Smooth muscle cell (in vitro differentiated cells): ENCODE results near the gene IL22RA2. TPM values are rescaled to one million over a fixed set of nuclear protein-coding genes. Genes with fewer than 3 reads are reported as not detected.

Experiments used
- DNase-seq: peaks from one replicate; lab custom pipeline; 2025; ENCODE audit not compliant: unreplicated experiment; lab: John Stamatoyannopoulos, UW
- H2AFZ ChIP-seq: fragments of 200-600 bp; sonication (generic); 2 replicates; pipeline ENCODE4 v1.6.0; 2016; ENCODE audit warnings: antibody characterized with exemption, low read depth, mild to moderate bottlenecking
- H3F3A ChIP-seq: fragments of 200-600 bp; sonication (generic); 2 replicates; pipeline ENCODE4 v1.6.0; 2017; ENCODE audit warnings: antibody characterized with exemption, low read depth
- H3K27ac ChIP-seq: fragments of 200-600 bp; sonication (generic); 2 replicates; pipeline ENCODE4 v1.5.1; 2016; ENCODE audit warnings: low read depth, mild to moderate bottlenecking
- H3K27me3 ChIP-seq: fragments of 200-600 bp; sonication (generic); 2 replicates; pipeline ENCODE4 v1.6.1; 2016; ENCODE audit warnings: low read depth, mild to moderate bottlenecking
- H3K36me3 ChIP-seq: fragments of 200-600 bp; sonication (generic); 2 replicates; pipeline ENCODE4 v1.5.1; 2016; ENCODE audit warnings: low read depth
- H3K4me1 ChIP-seq: fragments of 200-600 bp; sonication (generic); 2 replicates; pipeline ENCODE4 v1.5.1; 2016; ENCODE audit warnings: low read depth
- H3K4me2 ChIP-seq: fragments of 200-600 bp; sonication (generic); 2 replicates; pipeline ENCODE4 v1.6.0; 2016; ENCODE audit warnings: mild to moderate bottlenecking
- H3K4me3 ChIP-seq: fragments of 200-600 bp; sonication (generic); 2 replicates; pipeline ENCODE4 v1.5.1; 2016; ENCODE audit warnings: mild to moderate bottlenecking
- H3K79me2 ChIP-seq: fragments of 200-600 bp; sonication (generic); 2 replicates; pipeline ENCODE4 v1.6.0; 2016; ENCODE audit warnings: low read depth, mild to moderate bottlenecking
- H3K9ac ChIP-seq: fragments of 200-600 bp; sonication (generic); 2 replicates; pipeline ENCODE4 v1.6.0; 2016; ENCODE audit warnings: low read depth
- H3K9me3 ChIP-seq: fragments of 200-600 bp; sonication (generic); replicated peaks from 2 replicates; pipeline ENCODE4 v1.5.1; 2016; ENCODE audit warnings: low read depth
- H4K20me1 ChIP-seq: fragments of 200-600 bp; sonication (generic); 2 replicates; pipeline ENCODE4 v1.6.0; 2016; ENCODE audit warnings: low read depth
- CTCF ChIP-seq: fragments of 200-600 bp; sonication (generic); IDR thresholded peaks from 2 replicates; pipeline ENCODE4 v1.5.1; 2017; ENCODE audit warnings: borderline replicate concordance, mild to moderate bottlenecking, antibody characterized with exemption; ENCODE audit not compliant: insufficient read depth, poor library complexity, severe bottlenecking
- WGBS: methylation state at CpG from one replicate; pipeline ENCODE4 v1.1.7; 2016; ENCODE audit warnings: low lambda C conversion rate; 5-methylcytosine and 5-hydroxymethylcytosine counted together
- polyA plus RNA-seq: library from polyadenylated mRNA; unstranded; fragments of >200 nt; fragmentation: Nextera tagmentation; extraction: Ambion mirVana; gene quantifications from 2 replicates; pipeline ENCODE4 v1.2.1, GENCODE V29; 2016
- total RNA-seq: library from RNA; depleted of rRNA; stranded (reverse); fragments of >200 nt; gene quantifications from 2 replicates; pipeline ENCODE4 v1.2.3, GENCODE V29; 2014

The IL22RA2 gene
- total and polyA plus RNA-seq, 2 experiments from 2014 or later, result not detected

GRCh38 chr6:137102851-137103492, 70.5 kb downstream of the IL22RA2 start:
- H3K36me3 ChIP-seq, result no peaks in the 10 kb centered on the region
- H2AFZ ChIP-seq, result no peak overlapping the region
- H3F3A ChIP-seq, result no peaks in the 10 kb centered on the region
- H3K79me2 ChIP-seq, result no peaks in the 10 kb centered on the region
- no peak overlapping the region for H3K4me2 ChIP-seq
- H3K4me1 ChIP-seq, result no peaks in the 10 kb centered on the region
- no peak for TF ChIP-seq CTCF
- H3K9me3 ChIP-seq, result no peaks in the 10 kb centered on the region
- H3K4me3 ChIP-seq, result no peak overlapping the region
- no peaks in the 10 kb centered on the region for H3K27me3 ChIP-seq
- no peaks in the 10 kb centered on the region for H4K20me1 ChIP-seq
- no peak for DNase-seq
- H3K9ac ChIP-seq, result no peak overlapping the region
- no peak overlapping the region for H3K27ac ChIP-seq

- H3K9ac ChIP-seq, result no peak overlapping the region
- no peaks in the 10 kb centered on the region for H3K79me2 ChIP-seq
- 95% methylated on average over 3 of the region's 3 CpGs for WGBS
- no peaks in the 10 kb centered on the region for H3K36me3 ChIP-seq
- TF ChIP-seq CTCF, result no peak
- H3K27me3 ChIP-seq, result no peaks in the 10 kb centered on the region
- H3F3A ChIP-seq, result no peaks in the 10 kb centered on the region
- no peaks in the 10 kb centered on the region for H3K9me3 ChIP-seq
- no peak overlapping the region for H3K27ac ChIP-seq
- DNase-seq, result no peak
- no peak overlapping the region for H3K4me3 ChIP-seq
- no peaks in the 10 kb centered on the region for H4K20me1 ChIP-seq
- H3K4me1 ChIP-seq, result no peaks in the 10 kb centered on the region
- H2AFZ ChIP-seq, result no peak overlapping the region
- no peak overlapping the region for H3K4me2 ChIP-seq
Observed at GRCh38 chr6:137102050-137102848, 71.2 kb downstream of the IL22RA2 start.

- Histone ChIP-seq H3K27ac (no peak overlapping the region), H3K4me2 (no peak overlapping the region)
- WGBS, result 83% methylated on average over 8 of the region's 8 CpGs
Observed at GRCh38 chr6:137099689-137100403, 73.6 kb downstream of the IL22RA2 start.

More at GRCh38 chr6:137099689-137100403, 73.6 kb downstream of the IL22RA2 start:
- no peaks in the 10 kb centered on the region for H3K79me2 ChIP-seq
- TF ChIP-seq CTCF, result no peak
- H3K9ac ChIP-seq, result no peak overlapping the region
- no peak overlapping the region for H3K4me3 ChIP-seq
- H3F3A ChIP-seq, result no peaks in the 10 kb centered on the region
- no peak for DNase-seq
- H3K27me3 ChIP-seq, result no peaks in the 10 kb centered on the region
- no peaks in the 10 kb centered on the region for H3K9me3 ChIP-seq
- no peaks in the 10 kb centered on the region for H4K20me1 ChIP-seq
- no peaks in the 10 kb centered on the region for H3K4me1 ChIP-seq
- no peaks in the 10 kb centered on the region for H3K36me3 ChIP-seq
- no peak overlapping the region for H2AFZ ChIP-seq
